Pons (tissue), 1 donor: ENCODE results near the gene COL2A1.

Experiments
- DNase-seq: peaks from one replicate; pipeline ENCODE4 v3.0.0-alpha.2; 2016; ENCODE audit warnings: low spot score

Gene COL2A1

DNA sequence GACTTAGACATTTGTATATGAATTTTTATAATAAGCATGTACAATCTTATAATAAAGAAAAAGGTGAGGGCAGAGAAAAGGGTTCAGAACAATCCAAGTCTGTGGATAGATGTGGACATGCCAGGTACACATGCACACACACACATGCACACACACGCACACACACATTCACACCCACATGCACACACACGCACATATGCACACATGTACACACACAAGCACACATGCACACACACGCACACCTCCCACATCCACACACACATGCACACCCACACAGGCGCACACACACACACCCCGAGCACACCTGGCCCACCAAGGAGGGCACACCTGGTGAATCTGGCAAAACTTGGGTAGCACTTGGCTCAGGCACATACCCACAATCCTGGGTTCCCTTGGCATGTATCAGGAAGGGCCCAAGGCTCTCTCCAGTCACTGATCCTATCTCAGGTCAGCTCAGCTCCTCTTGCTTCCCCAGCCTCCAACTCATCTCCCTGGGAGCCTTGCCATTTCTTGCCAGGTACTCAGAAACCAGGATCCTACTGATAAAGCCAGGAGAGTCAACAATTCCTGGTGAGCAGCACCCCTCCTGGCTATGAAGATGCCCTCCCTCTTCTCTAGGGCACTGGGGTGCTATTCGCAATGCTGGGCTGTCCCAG is 59.5 kb downstream of the COL2A1 start:
- DNase-seq = no peak

DNA sequence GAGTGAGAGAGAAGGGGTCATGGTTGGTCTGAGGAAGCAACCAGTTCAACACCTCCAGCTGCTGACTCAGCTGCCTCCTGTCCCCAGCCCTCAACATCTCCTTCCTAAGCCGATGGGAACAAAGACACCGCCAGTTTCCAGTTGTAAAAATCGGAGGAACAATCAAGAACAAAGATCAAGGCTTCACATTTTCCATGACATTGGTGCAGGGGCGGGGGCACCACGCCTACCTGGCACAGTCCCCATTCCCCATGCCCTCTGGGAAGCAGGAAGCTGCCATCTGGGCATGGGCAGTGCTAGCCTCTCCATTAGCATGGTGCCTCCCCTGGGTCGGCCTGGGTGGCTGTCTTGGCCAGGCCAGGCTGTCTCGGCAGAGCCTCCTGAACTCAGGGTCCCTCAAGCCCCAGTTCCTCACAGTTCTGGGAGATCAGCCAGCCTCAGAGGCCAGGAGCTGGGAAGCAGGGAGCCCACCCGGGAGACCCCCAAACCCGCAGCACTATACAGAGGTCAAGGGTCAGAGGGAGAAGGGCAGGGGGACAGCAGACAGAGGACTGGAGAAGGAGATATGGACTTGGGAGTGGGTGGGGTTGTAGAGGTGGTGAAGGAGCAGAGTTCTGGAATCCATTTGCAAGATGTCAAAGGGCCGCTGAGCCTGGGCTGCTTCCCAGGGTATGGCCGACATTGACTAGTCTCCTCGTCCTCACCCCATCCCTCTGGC is 60.5 kb downstream of the COL2A1 start:
- no peak for DNase-seq

DNA sequence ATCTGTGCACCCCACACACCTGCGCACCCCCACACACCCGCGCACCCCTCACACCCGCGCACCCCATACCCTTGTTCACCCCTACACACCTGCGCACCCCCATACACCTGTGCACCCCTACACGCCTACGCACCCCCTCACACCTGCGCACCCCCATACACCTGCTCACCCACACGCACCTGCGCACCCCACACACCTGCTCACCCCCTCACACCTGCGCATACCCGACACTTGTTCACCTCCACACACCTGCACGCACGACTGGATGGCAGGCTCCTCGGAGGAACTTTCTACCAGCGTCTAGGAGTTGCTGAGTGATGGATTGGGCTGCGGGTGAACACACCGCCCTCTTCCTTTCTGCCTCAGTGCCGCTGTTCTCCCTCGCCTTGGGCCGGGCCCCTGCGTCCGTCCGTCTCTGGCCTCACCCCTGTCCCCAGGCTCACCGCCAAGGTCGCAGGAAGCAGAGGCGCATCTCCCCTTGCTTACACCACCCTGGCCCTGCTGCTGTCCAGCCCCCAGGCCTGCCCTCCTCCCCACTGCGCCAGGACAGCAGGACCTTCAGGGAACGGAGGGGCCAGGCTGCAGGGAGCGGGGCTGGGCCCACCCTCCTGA is 61.6 kb downstream of the COL2A1 start:
- DNase-seq = no peak

GRCh38 chr12:47941871-47942613 is 62.2 kb downstream of the COL2A1 start:
- no peak for DNase-seq

- no peak for DNase-seq
Observed at GRCh38 chr12:47941475-47941780, 62.8 kb downstream of the COL2A1 start.

DNA sequence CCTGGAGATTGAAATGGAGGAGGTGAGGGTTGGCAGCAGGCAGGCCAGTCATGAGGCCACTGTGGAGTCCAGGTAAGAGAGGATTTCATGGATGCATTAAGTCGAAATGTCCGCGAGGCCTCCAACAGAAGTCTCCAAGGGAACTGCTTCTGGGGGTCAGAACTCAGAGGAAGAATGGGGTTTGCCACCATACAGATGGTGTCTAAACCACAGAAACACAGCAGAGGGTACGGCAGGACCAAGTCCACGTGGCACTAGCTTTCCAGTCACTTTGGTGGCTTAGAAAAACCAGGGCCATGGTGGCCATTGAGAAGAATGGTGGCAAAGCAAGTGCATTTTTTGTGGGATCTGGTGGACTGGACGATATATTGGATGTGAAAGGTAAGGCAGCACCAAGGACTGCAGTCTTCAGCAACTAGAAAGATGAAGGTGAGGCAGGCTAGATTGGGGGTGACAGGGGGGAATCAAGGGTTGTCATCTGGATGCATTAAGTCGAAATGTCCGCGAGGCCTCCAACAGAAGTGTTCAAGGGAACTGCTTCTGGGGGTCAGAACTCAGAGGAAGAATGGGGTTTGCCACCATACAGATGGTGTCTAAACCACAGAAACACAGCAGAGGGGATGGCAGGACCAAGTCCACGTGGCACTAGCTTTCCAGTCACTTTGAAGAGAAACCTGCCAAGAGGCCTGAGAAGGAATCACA is 63.4 kb downstream of the COL2A1 start:
- DNase-seq = no peak

GRCh38 chr12:47939009-47939601 is 65.2 kb downstream of the COL2A1 start:
- DNase-seq = no peak

GRCh38 chr12:47938594-47938993 is 65.7 kb downstream of the COL2A1 start:
- DNase-seq = no peak

DNA sequence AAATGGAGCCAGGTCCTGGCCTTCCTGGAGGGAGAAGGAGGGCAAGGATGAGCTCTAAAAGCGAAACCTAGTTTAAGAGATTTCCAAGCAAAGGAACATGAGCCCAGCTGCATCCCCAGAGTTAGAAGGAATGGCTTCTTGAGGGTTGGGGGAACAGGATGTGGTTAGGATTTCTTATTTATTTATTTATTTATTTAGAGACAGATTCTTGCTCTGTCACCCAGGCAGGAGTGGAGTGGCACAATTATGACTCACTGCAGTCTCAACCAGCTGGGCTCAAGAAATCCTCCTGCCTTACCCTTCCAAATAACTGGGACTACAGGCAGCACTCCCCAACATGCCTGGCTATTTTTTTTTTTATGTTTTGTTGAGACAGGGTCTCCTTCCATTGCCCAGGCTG is 66.2 kb downstream of the COL2A1 start:
- no peak for DNase-seq

- DNase-seq = peak; percentile 1
Observed at GRCh38 chr12:47935184-47935583, 69.1 kb downstream of the COL2A1 start.

- DNase-seq = no peak
Observed at GRCh38 chr12:47931187-47931586, 73.1 kb downstream of the COL2A1 start.

- DNase-seq = no peak
Observed at GRCh38 chr12:47930634-47931033, 73.6 kb downstream of the COL2A1 start.

GRCh38 chr12:47927346-47927745 is 76.9 kb downstream of the COL2A1 start:
- no peak for DNase-seq
